ENCODE measurements around the gene MYO3B. TPM values are rescaled to one million over a fixed set of nuclear protein-coding genes. Genes with fewer than 3 reads are reported as not detected.

The MYO3B gene
- total and polyA plus RNA-seq, 2 donors (not counting 1 experiment from before 2014, with no cell fraction given): not detected

- TF ChIP-seq, protein P1, sequence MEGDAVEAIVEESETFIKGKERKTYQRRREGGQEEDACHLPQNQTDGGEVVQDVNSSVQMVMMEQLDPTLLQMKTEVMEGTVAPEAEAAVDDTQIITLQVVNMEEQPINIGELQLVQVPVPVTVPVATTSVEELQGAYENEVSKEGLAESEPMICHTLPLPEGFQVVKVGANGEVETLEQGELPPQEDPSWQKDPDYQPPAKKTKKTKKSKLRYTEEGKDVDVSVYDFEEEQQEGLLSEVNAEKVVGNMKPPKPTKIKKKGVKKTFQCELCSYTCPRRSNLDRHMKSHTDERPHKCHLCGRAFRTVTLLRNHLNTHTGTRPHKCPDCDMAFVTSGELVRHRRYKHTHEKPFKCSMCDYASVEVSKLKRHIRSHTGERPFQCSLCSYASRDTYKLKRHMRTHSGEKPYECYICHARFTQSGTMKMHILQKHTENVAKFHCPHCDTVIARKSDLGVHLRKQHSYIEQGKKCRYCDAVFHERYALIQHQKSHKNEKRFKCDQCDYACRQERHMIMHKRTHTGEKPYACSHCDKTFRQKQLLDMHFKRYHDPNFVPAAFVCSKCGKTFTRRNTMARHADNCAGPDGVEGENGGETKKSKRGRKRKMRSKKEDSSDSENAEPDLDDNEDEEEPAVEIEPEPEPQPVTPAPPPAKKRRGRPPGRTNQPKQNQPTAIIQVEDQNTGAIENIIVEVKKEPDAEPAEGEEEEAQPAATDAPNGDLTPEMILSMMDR (IDR thresholded peaks at IDR 0.05): no peak
- no peak for TF ChIP-seq EZH2 (IDR thresholded peaks at IDR 0.05; ENCODE audit: borderline replicate concordance, insufficient read depth, low read depth, low read length, poor library complexity, severe bottlenecking)
- no peaks in the 10 kb centered on the region for H3K4me1 Mint-ChIP-seq
- CTCF ChIA-PET: no interaction called here
- no peak overlapping the region for H3K4me3 Mint-ChIP-seq
- H3K27me3 Mint-ChIP-seq: peaks cover 3% of the 10 kb centered on the region
- Histone ChIP-seq H3K4me1 (ENCODE audit: control insufficient read depth in 2 of 2, insufficient read depth in 2 of 2, low read length in 2 of 2) (no peaks in the 10 kb centered on the region), H3K4me2 (replicated peaks; ENCODE audit: low read depth, low read length, poor library complexity, severe bottlenecking) (no peak overlapping the region), H3K4me3 (ENCODE audit: control extremely low read depth in 1 of 5, extremely low read depth in 1 of 5, insufficient read depth in 1 of 5, low read depth in 2 of 5, low read length in 4 of 5) (no peak overlapping the region), H3K27ac (ENCODE audit: low read length in 2 of 2) (no peak overlapping the region), H3K36me3 (replicated peaks in 1 of 2; ENCODE audit: control extremely low read depth in 1 of 2, control insufficient read depth in 1 of 2, extremely low read depth in 1 of 2, insufficient read depth in 2 of 2, low read length in 1 of 2) (no peaks in the 10 kb centered on the region), H3K9me3 (ENCODE audit: control extremely low read depth in 1 of 3, control insufficient read depth in 2 of 3, insufficient read depth in 1 of 3, low read length in 2 of 3) (peaks cover 0 to 4% (median under 1%) of the 10 kb centered on the region in 3 donors), H3K9ac (ENCODE audit: low read length) (no peak overlapping the region), H2AFZ (ENCODE audit: insufficient read depth, low read depth, low read length, poor library complexity, severe bottlenecking) (no peak overlapping the region), H4K20me1 (ENCODE audit: control insufficient read depth, insufficient read depth, low read length, poor library complexity, severe bottlenecking) (no peaks in the 10 kb centered on the region), H3K27me3 (replicated peaks in 1 of 4; ENCODE audit: control extremely low read depth in 1 of 4, control insufficient read depth in 3 of 4, insufficient read depth in 4 of 4, low read length in 3 of 4) (no peaks in the 10 kb centered on the region), H3K79me2 (ENCODE audit: control insufficient read depth, insufficient read depth, low read length) (no peaks in the 10 kb centered on the region)
- H3K27ac Mint-ChIP-seq: no peak overlapping the region
- no peak for ATAC-seq (ENCODE audit: low read depth)
- POLR2A ChIA-PET: no interaction called here
- no peaks in the 10 kb centered on the region for H3K9me3 Mint-ChIP-seq (ENCODE audit: insufficient read depth)
- no peak for DNase-seq
- intact Hi-C loops (cut with micrococcal nuclease): no loop called here
Measured at GRCh38 chr2:170260188-170260587, 82.2 kb downstream of the MYO3B start.

DNA sequence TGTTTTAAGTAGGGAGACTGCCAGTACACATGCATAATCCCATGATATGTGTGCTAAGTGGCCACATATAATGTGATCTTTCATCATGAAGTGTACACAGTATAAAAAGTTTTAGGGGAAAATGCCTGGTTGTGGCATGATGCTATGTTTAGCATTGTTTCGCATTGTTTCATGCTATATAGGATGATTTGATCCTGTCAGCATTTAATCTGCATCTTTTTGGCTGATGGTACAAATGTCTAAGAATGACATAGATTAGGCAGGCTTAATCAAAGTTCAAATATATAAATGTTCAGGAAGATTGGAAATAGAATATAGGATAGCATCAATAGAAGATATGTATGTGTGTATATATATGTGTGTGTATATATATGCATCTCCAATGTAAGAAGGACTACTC, 83.6 kb downstream of the MYO3B start:
- intact Hi-C loops (cut with micrococcal nuclease): no loop called here
- no peaks in the 10 kb centered on the region for H3K27me3 ChIP-seq (replicated peaks in 1 of 4; ENCODE audit: control extremely low read depth in 1 of 4, control insufficient read depth in 3 of 4, insufficient read depth in 4 of 4, low read length in 3 of 4)
- no CpG with 5 or more reads among the region's 1 CpG for WGBS (ENCODE audit: insufficient coverage)
- no peak overlapping the region for H3K9ac ChIP-seq (ENCODE audit: low read length)
- peaks cover 0 to 3% (median 0%) of the 10 kb centered on the region in 3 donors for H3K9me3 ChIP-seq (ENCODE audit: control extremely low read depth in 1 of 3, control insufficient read depth in 2 of 3, insufficient read depth in 1 of 3, low read length in 2 of 3)
- no peak for TF ChIP-seq EZH2 (IDR thresholded peaks at IDR 0.05; ENCODE audit: borderline replicate concordance, insufficient read depth, low read depth, low read length, poor library complexity, severe bottlenecking)
- TF ChIP-seq, protein P1 (IDR thresholded peaks at IDR 0.05): no peak
- ChIA-PET POLR2A (no interaction called here), CTCF (no interaction called here)
- Mint-ChIP-seq H3K4me1 (no peaks in the 10 kb centered on the region), H3K4me3 (no peak overlapping the region), H3K27ac (no peak overlapping the region), H3K9me3 (ENCODE audit: insufficient read depth) (no peaks in the 10 kb centered on the region), H3K27me3 (no peaks in the 10 kb centered on the region)
- no peak for ATAC-seq (ENCODE audit: low read depth)
- H2AFZ ChIP-seq (ENCODE audit: insufficient read depth, low read depth, low read length, poor library complexity, severe bottlenecking): no peak overlapping the region
- H4K20me1 ChIP-seq (ENCODE audit: control insufficient read depth, insufficient read depth, low read length, poor library complexity, severe bottlenecking): no peaks in the 10 kb centered on the region
- H3K36me3 ChIP-seq (replicated peaks in 1 of 2; ENCODE audit: control extremely low read depth in 1 of 2, control insufficient read depth in 1 of 2, extremely low read depth in 1 of 2, insufficient read depth in 2 of 2, low read length in 1 of 2): no peaks in the 10 kb centered on the region
- no peak overlapping the region for H3K4me2 ChIP-seq (replicated peaks; ENCODE audit: low read depth, low read length, poor library complexity, severe bottlenecking)
- no peak overlapping the region for H3K4me3 ChIP-seq (ENCODE audit: control extremely low read depth in 1 of 5, extremely low read depth in 1 of 5, insufficient read depth in 1 of 5, low read depth in 2 of 5, low read length in 4 of 5)
- DNase-seq: no peak
- H3K27ac ChIP-seq (ENCODE audit: low read length in 2 of 2): no peak overlapping the region
- H3K4me1 ChIP-seq (ENCODE audit: control insufficient read depth in 2 of 2, insufficient read depth in 2 of 2, low read length in 2 of 2): no peaks in the 10 kb centered on the region
- no peaks in the 10 kb centered on the region for H3K79me2 ChIP-seq (ENCODE audit: control insufficient read depth, insufficient read depth, low read length)

Data from B cell (primary cell).